HG02885 (cell line): Measurements from ENCODE around the gene EMID1.

Experiments
- ATAC-seq: cut with Tn5 transposase; IDR thresholded peaks from one replicate; pipeline ENCODE4 v1.9.1; 2021; ENCODE audit warnings: mild to moderate bottlenecking; ENCODE audit not compliant: unreplicated experiment, poor library complexity

EMID1 gene

GRCh38 chr22:29256606-29257325, 51.1 kb downstream of the EMID1 start:
- no peak for ATAC-seq

- ATAC-seq = no peak
Observed at GRCh38 chr22:29257751-29258181, 52.1 kb downstream of the EMID1 start.

DNA sequence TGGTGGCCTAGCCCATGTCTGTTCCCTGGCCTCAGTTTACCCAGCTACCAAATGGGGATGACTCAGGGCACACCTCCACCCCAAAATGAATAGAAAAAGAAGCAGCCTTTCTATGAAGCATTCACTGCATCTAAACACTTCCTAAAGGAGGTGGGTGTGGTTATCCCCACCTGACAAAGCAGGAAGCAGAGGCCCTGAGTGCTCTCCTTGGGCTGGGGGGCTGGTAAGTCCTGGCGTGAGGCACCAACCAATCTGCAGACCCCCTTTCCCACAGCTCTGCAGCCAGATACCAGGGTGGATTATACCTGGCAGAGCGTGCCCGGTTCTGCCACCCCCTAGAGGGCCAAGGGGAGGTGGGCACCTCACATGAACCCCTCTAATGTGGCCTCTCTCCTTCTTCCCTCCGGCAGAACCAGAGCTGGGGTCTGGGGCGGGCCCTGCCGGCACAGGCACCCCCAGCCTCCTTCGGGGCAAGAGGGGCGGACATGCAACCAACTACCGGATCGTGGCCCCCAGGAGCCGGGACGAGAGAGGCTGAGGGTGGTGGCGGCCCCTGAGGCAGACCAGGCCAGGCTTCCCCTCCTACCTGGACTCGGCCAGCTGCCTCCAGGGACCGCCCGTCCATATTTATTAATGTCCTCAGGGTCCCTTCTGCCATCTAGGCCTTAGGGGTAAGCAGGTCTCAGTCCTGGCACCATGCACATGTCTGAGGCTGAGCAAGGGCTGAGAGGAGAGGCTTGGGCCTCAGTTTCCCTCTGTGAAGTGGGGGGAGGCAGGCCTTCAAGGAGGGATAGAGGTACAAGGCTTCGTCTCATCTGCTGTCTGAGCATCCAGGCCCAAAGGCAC, 52.9 kb downstream of the EMID1 start:
- no peak for ATAC-seq

GRCh38 chr22:29259253-29259899, 53.7 kb downstream of the EMID1 start:
- ATAC-seq = no peak

GRCh38 chr22:29260031-29260560, 54.4 kb downstream of the EMID1 start:
- ATAC-seq = no peak

- ATAC-seq = no peak
Observed at GRCh38 chr22:29260601-29261315, 55.1 kb downstream of the EMID1 start.

DNA sequence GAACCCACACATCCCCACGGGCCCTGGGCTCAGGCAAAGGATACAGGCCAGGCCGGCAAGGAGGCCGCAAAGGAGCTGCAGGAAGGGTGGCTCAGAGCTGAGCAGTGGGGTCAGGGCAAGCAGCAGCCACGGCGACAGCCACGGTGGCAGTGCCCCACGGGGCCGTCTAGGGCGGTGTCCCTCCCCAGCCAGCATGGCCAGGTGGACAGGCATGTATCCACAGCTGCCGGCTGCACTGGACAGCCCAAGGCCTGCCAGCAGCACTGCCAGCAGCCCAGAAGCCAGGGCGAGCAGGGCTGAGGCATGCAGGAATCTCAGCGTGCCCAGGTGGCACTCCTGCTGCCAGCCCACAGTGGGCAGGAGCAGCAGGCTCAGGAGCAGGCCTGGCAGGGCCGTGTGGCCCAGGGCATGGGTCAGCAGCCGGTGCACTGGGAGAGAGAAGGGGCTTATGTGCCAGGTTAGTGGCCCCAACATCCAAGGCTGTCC, 58.1 kb downstream of the EMID1 start:
- ATAC-seq = no peak

DNA sequence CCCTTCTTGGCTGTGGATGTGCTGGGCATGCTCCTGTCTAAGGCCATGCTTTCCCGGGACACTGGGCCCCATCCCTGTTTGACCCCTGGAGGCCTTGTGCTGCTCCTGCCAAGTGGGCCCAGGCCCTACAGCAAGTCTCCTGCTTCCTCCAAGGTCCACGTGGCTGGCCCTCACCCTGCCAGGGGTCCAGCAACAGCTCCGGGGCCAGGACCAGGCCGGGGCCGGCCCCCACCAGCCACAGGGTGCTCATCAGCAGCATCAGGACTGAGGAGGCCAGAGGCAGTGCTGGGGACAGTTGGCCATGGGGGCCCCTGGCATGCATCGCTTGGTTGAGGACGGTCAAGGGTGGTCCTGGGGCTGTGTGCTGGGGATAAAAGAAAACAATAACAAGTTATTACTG, 59.6 kb downstream of the EMID1 start:
- ATAC-seq = no peak

- ATAC-seq = no peak
Observed at GRCh38 chr22:29265929-29266328, 60.2 kb downstream of the EMID1 start.

DNA sequence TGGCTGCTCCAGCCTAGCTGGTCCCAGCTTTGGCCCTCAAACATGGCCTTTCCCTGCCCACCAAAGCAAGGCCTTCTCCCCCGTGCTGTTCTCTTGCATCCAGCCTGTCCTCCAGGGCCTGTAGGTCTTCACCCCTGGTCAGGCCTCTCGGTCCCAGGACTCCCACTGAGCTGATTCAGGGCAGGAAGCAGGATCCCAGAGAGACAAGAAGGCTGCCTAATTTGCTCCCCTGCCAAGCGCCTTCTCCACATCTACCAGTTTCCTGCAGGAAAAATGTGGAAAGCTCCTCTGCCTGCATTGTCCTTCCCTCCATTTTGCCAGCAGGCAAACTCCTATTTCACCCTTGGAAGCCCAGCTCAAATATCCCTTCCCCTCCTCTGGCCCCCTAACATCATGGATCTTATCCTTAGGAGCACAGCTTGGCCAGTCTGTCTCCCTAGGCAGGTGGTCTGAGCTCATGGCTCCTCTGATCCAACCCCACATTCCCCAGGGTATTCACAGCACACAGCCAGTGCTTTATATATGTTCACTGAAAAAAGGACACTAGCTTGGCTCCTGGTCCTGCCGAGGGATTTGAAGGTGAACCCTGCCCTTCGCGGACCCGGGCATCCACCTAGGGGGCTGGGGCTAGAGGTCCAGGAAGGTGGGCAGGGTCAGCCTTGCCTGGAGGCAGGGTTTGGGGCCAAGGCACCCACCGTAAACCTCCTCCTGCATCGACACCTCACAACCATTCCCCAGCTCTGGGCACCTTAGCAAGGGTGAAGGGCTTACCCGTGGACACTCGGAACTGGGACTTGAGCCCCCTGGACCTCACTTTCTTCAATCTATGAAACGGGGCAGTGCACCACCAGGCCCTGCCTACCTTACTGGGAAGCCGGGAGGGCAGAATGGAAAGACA, 61.1 kb downstream of the EMID1 start:
- no peak for ATAC-seq

GRCh38 chr22:29267462-29267857, 61.8 kb downstream of the EMID1 start:
- peak; percentile 36 for ATAC-seq

DNA sequence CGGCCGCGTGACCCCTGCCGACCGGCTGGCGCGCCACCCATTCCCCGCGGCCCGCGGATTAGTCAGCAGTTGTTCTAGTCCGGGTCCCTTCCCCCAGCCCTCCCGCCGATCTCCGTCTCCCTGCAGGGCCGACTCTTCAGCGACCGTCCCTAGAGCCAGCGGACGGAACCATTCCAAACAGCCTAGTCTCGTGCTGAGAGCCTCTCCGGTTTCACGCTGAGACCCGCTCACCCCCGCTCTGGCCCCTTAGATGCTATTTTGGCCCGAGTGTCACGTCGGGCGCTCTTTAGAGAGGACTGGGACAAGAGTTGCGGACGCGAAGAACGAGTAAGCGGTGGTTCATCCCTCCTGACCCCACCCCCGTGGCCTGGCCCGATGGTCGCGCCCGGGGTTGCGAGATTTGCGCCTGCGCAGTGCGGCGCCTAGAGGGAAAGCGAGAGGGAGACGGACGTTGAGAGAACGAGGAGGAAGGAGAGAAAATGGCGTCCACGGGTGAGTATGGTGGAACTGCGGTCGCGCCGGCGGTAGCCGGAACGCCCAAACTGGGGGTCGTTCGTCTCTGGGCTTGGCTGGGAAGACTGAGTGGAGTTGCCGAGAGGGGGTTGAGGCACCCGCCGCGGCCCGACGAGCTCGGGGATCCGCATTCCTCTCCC, 62.3 kb downstream of the EMID1 start, which contains the start of the genes EWSR1 and RHBDD3:
Gene EWSR1 (plus strand): TSS at position 411 of the 653 bp plus-strand sequence. CDS start 69 bp downstream, at position 480.
Gene RHBDD3 (minus strand): TSS at position 124 of the 653 bp plus-strand sequence. CDS start 2,355 bp downstream, outside the sequence.
- ATAC-seq = peak; percentile 81

DNA sequence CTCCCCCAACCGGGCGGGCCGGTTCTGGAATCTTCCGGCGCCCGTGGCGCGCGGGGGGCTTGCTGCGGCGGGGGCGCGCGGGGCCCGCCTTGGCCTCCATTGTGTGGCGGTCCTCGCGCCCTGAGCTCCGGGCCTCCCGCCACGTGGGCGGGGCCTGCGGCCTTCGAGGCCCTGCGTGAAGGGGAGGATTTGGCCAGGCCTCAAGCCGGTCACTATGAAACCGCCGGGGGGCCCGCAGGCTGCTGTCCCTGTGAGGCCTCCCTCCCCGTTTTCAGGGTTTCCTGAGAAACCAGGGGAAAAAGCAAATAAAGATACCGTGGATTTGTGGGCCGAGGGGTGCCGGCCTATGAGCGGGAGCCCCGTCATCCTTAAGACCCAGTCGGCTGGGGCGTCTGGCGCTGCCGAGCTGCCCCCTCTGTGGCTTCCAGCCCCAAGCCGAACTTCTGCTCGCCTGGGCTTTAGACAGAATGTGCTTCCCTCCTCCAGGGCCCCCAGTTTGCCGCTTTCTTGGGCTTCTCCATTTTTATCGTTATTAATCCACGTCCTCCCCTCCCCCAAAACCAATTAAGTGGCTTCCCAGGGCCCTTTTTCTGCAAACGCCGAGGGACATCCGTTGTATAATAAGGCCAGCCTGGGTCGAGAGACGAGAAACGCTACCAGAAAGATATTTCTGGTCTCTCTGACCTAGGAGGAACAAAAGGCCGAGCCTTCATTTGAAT, 63.0 kb downstream of the EMID1 start:
- ATAC-seq = peak; percentile 30

DNA sequence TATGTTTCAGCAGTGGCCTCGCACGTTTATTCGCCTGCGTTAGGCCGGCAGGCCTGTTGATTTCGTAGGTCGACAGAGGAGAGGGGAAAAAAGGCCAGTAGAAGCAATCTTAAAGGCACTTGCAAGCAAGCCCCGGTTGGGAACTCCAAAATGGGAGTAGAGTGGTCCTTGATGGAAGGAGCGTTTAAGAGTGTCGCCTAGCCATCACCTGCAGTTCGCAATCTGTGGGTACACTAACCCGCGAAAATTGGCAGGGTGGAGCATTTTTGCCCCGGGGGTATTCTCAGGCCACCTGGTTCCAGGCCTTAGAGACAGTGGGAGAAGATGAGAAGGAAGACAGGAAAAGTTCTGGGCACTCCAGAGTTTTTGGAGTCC, 63.5 kb downstream of the EMID1 start:
- ATAC-seq = no peak

DNA sequence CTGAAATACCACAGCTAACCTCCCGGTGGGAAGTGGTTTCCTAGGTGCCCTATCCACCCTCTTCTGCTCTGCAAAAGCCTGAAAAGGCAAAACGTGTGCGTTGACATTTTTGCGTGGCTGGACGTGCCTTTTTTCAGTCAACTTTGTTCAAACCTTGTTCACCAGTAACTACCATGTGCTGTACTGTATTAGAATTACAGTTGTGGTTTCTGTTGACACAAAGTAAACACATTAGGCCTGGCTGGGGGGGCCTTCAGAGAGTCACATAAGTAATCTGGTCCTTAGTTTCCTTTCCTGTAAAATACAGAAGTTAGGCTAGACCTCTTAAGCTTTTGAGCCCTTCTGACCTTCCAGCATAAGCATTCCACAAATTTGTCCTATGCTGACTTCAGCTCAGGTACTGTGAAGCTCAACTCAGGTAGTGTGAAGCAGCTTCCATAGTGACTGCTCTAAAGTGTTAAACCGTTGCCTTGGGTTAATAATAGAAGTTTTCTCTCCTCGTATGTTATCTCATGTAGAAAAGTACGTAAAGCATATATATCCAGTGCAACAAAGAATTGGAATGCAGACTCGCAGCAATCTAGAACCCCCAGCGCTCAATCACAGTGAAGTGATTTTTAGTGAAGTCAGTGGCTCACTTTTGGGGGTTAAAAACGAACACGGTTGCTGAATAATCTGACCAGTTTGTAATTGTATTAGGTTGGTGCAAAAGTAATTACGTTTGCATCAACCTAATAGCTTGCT, 64.2 kb downstream of the EMID1 start:
- no peak for ATAC-seq

- ATAC-seq = no peak
Observed at GRCh38 chr22:29270475-29271271, 65.0 kb downstream of the EMID1 start.
